ENCODE data around the gene RPP14. TPM values are rescaled to one million over a fixed set of nuclear protein-coding genes. Genes with fewer than 3 reads are reported as not detected.

Gene RPP14
- total and polyA plus RNA-seq, 10 of the 15 experiments (the other 5 are each of a cell fraction or from before 2014, with no cell fraction given) = 9.1 to 21.2 (median 12.7) TPM

- Histone ChIP-seq H3K4me2 (ENCODE audit: control insufficient read depth, insufficient read depth) (no peak overlapping the region; the same call in 1 of the 2 replicates), H4K20me1 (ENCODE audit: control insufficient read depth, insufficient read depth) (no peaks in the 10 kb centered on the region), H3K4me1 (ENCODE audit: control insufficient read depth, insufficient read depth, low read length) (peaks cover 72% of the 10 kb centered on the region), H2AFZ (ENCODE audit: control insufficient read depth, low read depth, low read length) (no peak overlapping the region), H3K79me2 (ENCODE audit: control insufficient read depth, insufficient read depth, low read length) (peaks cover 7% of the 10 kb centered on the region), H3K27me3 (replicated peaks in 1 of 2; ENCODE audit: control insufficient read depth in 2 of 2, insufficient read depth in 2 of 2, low read length in 1 of 2) (no peaks in the 10 kb centered on the region), H3K36me3 (ENCODE audit: control insufficient read depth in 2 of 2, insufficient read depth in 2 of 2, low read length in 1 of 2) (no peaks in the 10 kb centered on the region), H3K27ac (ENCODE audit: control insufficient read depth, insufficient read depth) (no peak overlapping the region), H3K9ac (ENCODE audit: control insufficient read depth, insufficient read depth, low read length) (no peak overlapping the region), H3K9me3 (replicated peaks; ENCODE audit: control insufficient read depth, insufficient read depth, low read length) (no peaks in the 10 kb centered on the region), H3K4me3 (no peak overlapping the region)
- intact Hi-C loops (cut with micrococcal nuclease; ENCODE audit: unreplicated experiment) (no loop called here), in situ Hi-C loops (cut with MboI) (no loop called here)
- FAIRE-seq = no peak
- ATAC-seq = no peak
- no peak for DNase-seq (ENCODE audit: low read depth, low spot score)
- no TSS peak for BruUV-seq (replicated peaks)
- ChIA-PET SMC1A (ENCODE audit: uncharacterized antibody, unreplicated experiment) (interaction anchor here (0.5 to 15.0 kb wide), 10 partner anchors 16 to 140 kb away, joined by 3 to 324 read pairs (median 4); partner anchors contain the start of genes HTD2, PXK and RPP14), POLR2A (interaction anchor here (12.7 kb wide), 1 partner anchor 16 kb away, joined by 221 read pairs; the partner anchor contains the start of gene PXK), CTCF (interaction anchor here (1.0 to 12.5 kb wide), 8 partner anchors 13 to 176 kb away, joined by 3 to 204 read pairs (median 7); partner anchors contain the start of genes HTD2, PXK and RPP14), RAD21 (ENCODE audit: unreplicated experiment) (interaction anchor here (1.1 to 8.7 kb wide), 7 partner anchors 11 to 278 kb away, joined by 3 to 149 read pairs (median 6); partner anchors contain the start of genes HTD2, PXK and RPP14)
- WGBS (ENCODE audit: insufficient coverage, insufficient replicate concordance, low lambda C conversion rate, missing lambda C conversion rate) = 35% methylated on average over 6 of the region's 6 CpGs
- no peak for TF ChIP-seq ZBTB11 (CRISPR knock-in tag; IDR thresholded peaks at IDR 0.05)
- no peak for TF ChIP-seq PBX3 (IDR thresholded peaks at IDR 0.05; ENCODE audit: insufficient replicate concordance, low read depth, low read length)
- TF ChIP-seq ZNF622 (IDR thresholded peaks at IDR 0.05) = no peak
- TF ChIP-seq BCL3 (IDR thresholded peaks at IDR 0.05; ENCODE audit: borderline replicate concordance, insufficient read depth, low read depth, low read length, poor library complexity, severe bottlenecking) = no peak
- no peak for TF ChIP-seq NR2C2 (IDR thresholded peaks at IDR 0.05; ENCODE audit: borderline replicate concordance, control insufficient read depth, insufficient read length, low read depth)
- no peak for TF ChIP-seq HSF1 (IDR thresholded peaks at IDR 0.05; ENCODE audit: low read depth, low read length)
- no peak for TF ChIP-seq JUNB (IDR thresholded peaks at IDR 0.05)
- no peak for TF ChIP-seq RFX5 (IDR thresholded peaks at IDR 0.05; ENCODE audit: low read depth, low read length)
- TF ChIP-seq NFYA (IDR thresholded peaks at IDR 0.05; ENCODE audit: borderline replicate concordance, low read depth, low read length) = no peak
- TF ChIP-seq ATF7 (IDR thresholded peaks at IDR 0.05; ENCODE audit: low read depth) = no peak
- no peak for TF ChIP-seq SMC3 (IDR thresholded peaks at IDR 0.05; ENCODE audit: borderline replicate concordance, low read length)
- TF ChIP-seq ZNF274 (IDR thresholded peaks at IDR 0.05; ENCODE audit: insufficient read depth, insufficient read length) = no peak
Observed at GRCh38 chr3:58352626-58353025, 46.6 kb downstream of the RPP14 start.

Data from GM12878 (cell line).